GM23338 (cell line): ENCODE results near the gene DAB1.

Source experiments
- CREB1 ChIP-seq: fragments of 250-450 bp; sonication (Bioruptor Pico); IDR thresholded peaks from 2 replicates; pipeline ENCODE4 v1.5.0; 2020; ENCODE audit warnings: low read depth, mild to moderate bottlenecking, moderate library complexity
- EZH2 ChIP-seq: fragments of 200-600 bp; sonication (generic); IDR thresholded peaks from one replicate; pipeline ENCODE4 v1.8.0; 2017; ENCODE audit warnings: antibody characterized with exemption, mild to moderate bottlenecking, low read depth; ENCODE audit not compliant: unreplicated experiment
- JUNB ChIP-seq: IDR thresholded peaks from one replicate; pipeline ENCODE4 v1.6.1; 2016; ENCODE audit warnings: antibody characterized with exemption; ENCODE audit not compliant: unreplicated experiment
- POLR2AphosphoS5 ChIP-seq: IDR thresholded peaks from 2 replicates; pipeline ENCODE4 v1.6.1; 2016; ENCODE audit warnings: antibody characterized with exemption, low read depth
- ZNF114 ChIP-seq: fragments of 250-450 bp; sonication (Bioruptor Pico); IDR thresholded peaks from 2 replicates; pipeline ENCODE4 v1.5.0; 2020; ENCODE audit warnings: mild to moderate bottlenecking, moderate library complexity
- TF ChIP-seq, protein P1 (sequence below), 2 experiments: fragments of 200-600 bp in 1 of 2; sonication (generic) in 1 of 2; conservative IDR thresholded peaks; 2 replicates each; pipeline versions ENCODE4 v1.5.1 to v1.6.1; 2016 to 2017; ENCODE audit warnings: antibody characterized with exemption in 2 of 2, low read depth in 2 of 2, mild to moderate bottlenecking in 2 of 2, moderate library complexity in 1 of 2
- TF ChIP-seq, protein P2 (sequence below): IDR thresholded peaks from one replicate; pipeline ENCODE4 v1.6.1; 2018; ENCODE audit warnings: antibody characterized with exemption; ENCODE audit not compliant: unreplicated experiment
- TF ChIP-seq, protein P3 (sequence below): IDR thresholded peaks from 2 replicates; pipeline ENCODE4 v1.6.1; 2016; ENCODE audit warnings: antibody characterized with exemption

DNA sequence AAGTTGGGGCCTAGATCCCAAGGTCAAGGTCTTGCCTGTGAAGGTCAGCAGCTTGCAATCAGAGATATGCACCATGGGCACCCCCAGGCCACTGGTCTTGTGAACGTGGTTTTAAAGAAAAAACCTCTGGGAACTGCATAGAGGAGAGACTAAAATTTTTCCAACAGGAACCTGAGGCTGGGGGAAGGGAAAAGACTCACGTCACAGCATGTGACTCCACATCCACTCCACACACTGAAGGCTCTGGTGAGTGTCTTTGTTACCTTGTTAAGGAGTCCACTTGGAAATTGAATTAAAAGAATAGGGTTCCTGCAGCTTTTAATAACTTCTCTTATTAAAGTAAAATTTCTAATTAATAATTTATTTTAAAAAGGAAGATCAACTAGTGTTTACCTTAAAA, 224.9 kb downstream of the DAB1 start:
- no peak for TF ChIP-seq EZH2
- TF ChIP-seq, protein P1, sequence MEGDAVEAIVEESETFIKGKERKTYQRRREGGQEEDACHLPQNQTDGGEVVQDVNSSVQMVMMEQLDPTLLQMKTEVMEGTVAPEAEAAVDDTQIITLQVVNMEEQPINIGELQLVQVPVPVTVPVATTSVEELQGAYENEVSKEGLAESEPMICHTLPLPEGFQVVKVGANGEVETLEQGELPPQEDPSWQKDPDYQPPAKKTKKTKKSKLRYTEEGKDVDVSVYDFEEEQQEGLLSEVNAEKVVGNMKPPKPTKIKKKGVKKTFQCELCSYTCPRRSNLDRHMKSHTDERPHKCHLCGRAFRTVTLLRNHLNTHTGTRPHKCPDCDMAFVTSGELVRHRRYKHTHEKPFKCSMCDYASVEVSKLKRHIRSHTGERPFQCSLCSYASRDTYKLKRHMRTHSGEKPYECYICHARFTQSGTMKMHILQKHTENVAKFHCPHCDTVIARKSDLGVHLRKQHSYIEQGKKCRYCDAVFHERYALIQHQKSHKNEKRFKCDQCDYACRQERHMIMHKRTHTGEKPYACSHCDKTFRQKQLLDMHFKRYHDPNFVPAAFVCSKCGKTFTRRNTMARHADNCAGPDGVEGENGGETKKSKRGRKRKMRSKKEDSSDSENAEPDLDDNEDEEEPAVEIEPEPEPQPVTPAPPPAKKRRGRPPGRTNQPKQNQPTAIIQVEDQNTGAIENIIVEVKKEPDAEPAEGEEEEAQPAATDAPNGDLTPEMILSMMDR (conservative IDR thresholded peaks at IDR 0.05; ENCODE audit: low read depth in 2 of 2): no peak
- no peak for TF ChIP-seq JUNB
- no peak for TF ChIP-seq CREB1 (CRISPR knock-in tag)
- TF ChIP-seq, protein P2, sequence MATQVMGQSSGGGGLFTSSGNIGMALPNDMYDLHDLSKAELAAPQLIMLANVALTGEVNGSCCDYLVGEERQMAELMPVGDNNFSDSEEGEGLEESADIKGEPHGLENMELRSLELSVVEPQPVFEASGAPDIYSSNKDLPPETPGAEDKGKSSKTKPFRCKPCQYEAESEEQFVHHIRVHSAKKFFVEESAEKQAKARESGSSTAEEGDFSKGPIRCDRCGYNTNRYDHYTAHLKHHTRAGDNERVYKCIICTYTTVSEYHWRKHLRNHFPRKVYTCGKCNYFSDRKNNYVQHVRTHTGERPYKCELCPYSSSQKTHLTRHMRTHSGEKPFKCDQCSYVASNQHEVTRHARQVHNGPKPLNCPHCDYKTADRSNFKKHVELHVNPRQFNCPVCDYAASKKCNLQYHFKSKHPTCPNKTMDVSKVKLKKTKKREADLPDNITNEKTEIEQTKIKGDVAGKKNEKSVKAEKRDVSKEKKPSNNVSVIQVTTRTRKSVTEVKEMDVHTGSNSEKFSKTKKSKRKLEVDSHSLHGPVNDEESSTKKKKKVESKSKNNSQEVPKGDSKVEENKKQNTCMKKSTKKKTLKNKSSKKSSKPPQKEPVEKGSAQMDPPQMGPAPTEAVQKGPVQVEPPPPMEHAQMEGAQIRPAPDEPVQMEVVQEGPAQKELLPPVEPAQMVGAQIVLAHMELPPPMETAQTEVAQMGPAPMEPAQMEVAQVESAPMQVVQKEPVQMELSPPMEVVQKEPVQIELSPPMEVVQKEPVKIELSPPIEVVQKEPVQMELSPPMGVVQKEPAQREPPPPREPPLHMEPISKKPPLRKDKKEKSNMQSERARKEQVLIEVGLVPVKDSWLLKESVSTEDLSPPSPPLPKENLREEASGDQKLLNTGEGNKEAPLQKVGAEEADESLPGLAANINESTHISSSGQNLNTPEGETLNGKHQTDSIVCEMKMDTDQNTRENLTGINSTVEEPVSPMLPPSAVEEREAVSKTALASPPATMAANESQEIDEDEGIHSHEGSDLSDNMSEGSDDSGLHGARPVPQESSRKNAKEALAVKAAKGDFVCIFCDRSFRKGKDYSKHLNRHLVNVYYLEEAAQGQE: no peak
- no peak for TF ChIP-seq POLR2AphosphoS5
- no peak for TF ChIP-seq ZNF114 (CRISPR knock-in tag)
- TF ChIP-seq, protein P3, sequence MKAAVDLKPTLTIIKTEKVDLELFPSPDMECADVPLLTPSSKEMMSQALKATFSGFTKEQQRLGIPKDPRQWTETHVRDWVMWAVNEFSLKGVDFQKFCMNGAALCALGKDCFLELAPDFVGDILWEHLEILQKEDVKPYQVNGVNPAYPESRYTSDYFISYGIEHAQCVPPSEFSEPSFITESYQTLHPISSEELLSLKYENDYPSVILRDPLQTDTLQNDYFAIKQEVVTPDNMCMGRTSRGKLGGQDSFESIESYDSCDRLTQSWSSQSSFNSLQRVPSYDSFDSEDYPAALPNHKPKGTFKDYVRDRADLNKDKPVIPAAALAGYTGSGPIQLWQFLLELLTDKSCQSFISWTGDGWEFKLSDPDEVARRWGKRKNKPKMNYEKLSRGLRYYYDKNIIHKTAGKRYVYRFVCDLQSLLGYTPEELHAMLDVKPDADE: no peak
